SK-N-SH (cell line): ENCODE data around the gene ADTRP. TPM values are rescaled to one million over a fixed set of nuclear protein-coding genes. Genes with fewer than 3 reads are reported as not detected.
A peak's percentile ranks its signal among the peaks of the same experiment; 100 is the strongest.

Experiments used
- CTCF ChIA-PET: fragments of 300-600, 350-600 bp; formaldehyde crosslinking; extraction: SDS; loops from one replicate; lab custom pipeline; 2021; lab: Yijun Ruan, JAX
- POLR2A ChIA-PET: fragments of 350-600 bp; sonication (Branson Sonifier 250); formaldehyde crosslinking; extraction: SDS; loops from one replicate; lab custom pipeline; 2020; ENCODE audit warnings: antibody characterized with exemption, inconsistent platforms; lab: Yijun Ruan, JAX
- DNase-seq: peaks from one replicate; pipeline ENCODE4 v3.0.0; 2012
- H2AFZ ChIP-seq: fragments of 200-600 bp; sonication (generic); 2 replicates; pipeline ENCODE4 v1.8.1; 2016; ENCODE audit warnings: antibody characterized with exemption, mild to moderate bottlenecking, low read depth
- H3F3A ChIP-seq: fragments of 200-600 bp; sonication (generic); replicated peaks from 2 replicates; pipeline ENCODE3; 2016; ENCODE audit warnings: antibody characterized with exemption, mild to moderate bottlenecking; ENCODE audit not compliant: insufficient read depth
- H3K27ac ChIP-seq, 2 experiments: fragments of 200-500 bp in 1 of 2; fragments of 200-600 bp in 1 of 2; sonication (Bioruptor generic) in 1 of 2; sonication (generic), shearing (Covaris generic) in 1 of 2; 2 replicates each; pipeline versions ENCODE4 v1.5.1 to v1.6.1; 2014 to 2016; ENCODE audit warnings: low read depth in 2 of 2, inconsistent platforms in 1 of 2, low read length in 1 of 2, mild to moderate bottlenecking in 1 of 2, mixed read lengths in 1 of 2
- H3K27me3 ChIP-seq: fragments of 200-600 bp; sonication (generic), shearing (Covaris generic); 2 replicates; pipeline ENCODE4 v1.6.1; 2016; ENCODE audit warnings: mixed run types; ENCODE audit not compliant: insufficient read depth
- H3K36me3 ChIP-seq, 2 experiments: fragments of 200-500 bp in 1 of 2; fragments of 200-600 bp in 1 of 2; sonication (Bioruptor generic) in 1 of 2; sonication (generic) in 1 of 2; replicated peaks in 1 of 2; 2 replicates each; pipeline versions ENCODE3 to v1.5.1; 2014 to 2016; ENCODE audit warnings: low read length in 1 of 2, mild to moderate bottlenecking in 1 of 2; ENCODE audit not compliant: insufficient read depth in 2 of 2, control insufficient read depth in 1 of 2
- H3K4me1 ChIP-seq, 2 experiments: fragments of 200-500 bp in 1 of 2; fragments of 200-600 bp in 1 of 2; sonication (Bioruptor generic) in 1 of 2; sonication (generic), shearing (Covaris generic) in 1 of 2; 2 replicates each; pipeline versions ENCODE4 v1.5.1 to v1.6.1; 2014 to 2016; ENCODE audit warnings: low read depth in 1 of 2, low read length in 1 of 2, mixed run types in 1 of 2; ENCODE audit not compliant: insufficient read depth in 2 of 2, control insufficient read depth in 1 of 2
- H3K4me2 ChIP-seq: fragments of 200-600 bp; sonication (generic), shearing (Covaris generic); 2 replicates; pipeline ENCODE4 v1.6.1; 2017; ENCODE audit warnings: mixed run types
- H3K4me3 ChIP-seq, 2 experiments: fragments of 200-500 bp in 1 of 2; fragments of 200-600 bp in 1 of 2; sonication (Bioruptor generic) in 1 of 2; sonication (generic), shearing (Covaris generic) in 1 of 2; 2 replicates each; pipeline versions ENCODE4 v1.5.1 to v1.8.1; 2014 to 2016; ENCODE audit warnings: low read depth in 2 of 2, inconsistent platforms in 1 of 2, low read length in 1 of 2, mild to moderate bottlenecking in 1 of 2, mixed read lengths in 1 of 2, moderate library complexity in 1 of 2
- H3K79me2 ChIP-seq: fragments of 200-600 bp; sonication (generic); 2 replicates; pipeline ENCODE4 v1.8.1; 2017; ENCODE audit warnings: mild to moderate bottlenecking; ENCODE audit not compliant: insufficient read depth
- H3K9ac ChIP-seq: fragments of 200-600 bp; sonication (generic); 2 replicates; pipeline ENCODE4 v1.6.1; 2017; ENCODE audit warnings: mixed run types
- H3K9me2 ChIP-seq: fragments of 200-600 bp; sonication (generic); 2 replicates; pipeline ENCODE4 v1.6.1; 2017; ENCODE audit warnings: mixed run types
- H3K9me3 ChIP-seq: fragments of 200-600 bp; sonication (generic); 2 replicates; pipeline ENCODE4 v1.6.1; 2017; ENCODE audit warnings: mixed run types, mild to moderate bottlenecking, moderate library complexity
- H4K20me1 ChIP-seq: fragments of 200-600 bp; sonication (generic); 2 replicates; pipeline ENCODE4 v1.6.1; 2017; ENCODE audit warnings: mild to moderate bottlenecking, mixed run types; ENCODE audit not compliant: insufficient read depth
- ELF1 ChIP-seq: IDR thresholded peaks from 2 replicates; pipeline ENCODE4 v1.4.0; 2012
- EP300 ChIP-seq, 2 experiments: IDR thresholded peaks; 2 replicates each; pipeline versions ENCODE4 v1.4.0 to v1.6.1; 2012; ENCODE audit warnings: borderline replicate concordance in 1 of 2, low read depth in 1 of 2, low read length in 1 of 2
- EZH2phosphoT487 ChIP-seq: fragments of 200-600 bp; sonication (generic); IDR thresholded peaks from 2 replicates; pipeline ENCODE4 v1.6.1; 2017; ENCODE audit warnings: low read depth, mixed run types, mild to moderate bottlenecking, antibody characterized with exemption, moderate library complexity, borderline replicate concordance
- FOSL2 ChIP-seq: IDR thresholded peaks from 2 replicates; pipeline ENCODE4 v1.4.0; 2012; ENCODE audit warnings: low read depth, mild to moderate bottlenecking, moderate library complexity, borderline replicate concordance
- FOXM1 ChIP-seq: IDR thresholded peaks from 2 replicates; pipeline ENCODE4 v1.4.0; 2012; ENCODE audit warnings: low read depth, mild to moderate bottlenecking
- GABPA ChIP-seq: IDR thresholded peaks from 2 replicates; pipeline ENCODE4 v1.4.0; 2012; ENCODE audit warnings: low read depth, mild to moderate bottlenecking
- MEF2A ChIP-seq: IDR thresholded peaks from 2 replicates; pipeline ENCODE4 v1.4.0; 2012; ENCODE audit warnings: low read depth, borderline replicate concordance
- MXI1 ChIP-seq: IDR thresholded peaks from 2 replicates; pipeline ENCODE4 v1.6.1; 2012; ENCODE audit warnings: mild to moderate bottlenecking, low read depth, low read length, improper control_type of control experiment
- NFIC ChIP-seq: IDR thresholded peaks from 2 replicates; pipeline ENCODE4 v1.4.0; 2012; ENCODE audit warnings: borderline replicate concordance
- POLR2AphosphoS5 ChIP-seq: IDR thresholded peaks from 2 replicates; pipeline ENCODE4 v1.6.1; 2012; ENCODE audit warnings: low read depth, low read length
- RAD21 ChIP-seq: IDR thresholded peaks from 2 replicates; pipeline ENCODE4 v1.6.1; 2012; ENCODE audit warnings: mild to moderate bottlenecking, low read length
- RCOR1 ChIP-seq: fragments of 150-350 bp; IDR thresholded peaks from 2 replicates; pipeline ENCODE4 v1.6.1; 2017; ENCODE audit warnings: antibody characterized with exemption, low read length
- RFX5 ChIP-seq: IDR thresholded peaks from 2 replicates; pipeline ENCODE4 v1.6.1; 2012; ENCODE audit warnings: mild to moderate bottlenecking, improper control_type of control experiment, low read length
- SIN3A ChIP-seq: IDR thresholded peaks from 2 replicates; pipeline ENCODE4 v1.6.1; 2012; ENCODE audit warnings: low read depth, mild to moderate bottlenecking, low read length, moderate library complexity, borderline replicate concordance
- SMC3 ChIP-seq: IDR thresholded peaks from 2 replicates; pipeline ENCODE4 v1.6.1; 2012; ENCODE audit warnings: low read depth, low read length, improper control_type of control experiment
- TAF1 ChIP-seq: IDR thresholded peaks from 2 replicates; pipeline ENCODE4 v1.6.1; 2012; ENCODE audit warnings: low read depth, mild to moderate bottlenecking, low read length, moderate library complexity, borderline replicate concordance
- TCF12 ChIP-seq: IDR thresholded peaks from 2 replicates; pipeline ENCODE4 v1.4.0; 2012
- YY1 ChIP-seq: IDR thresholded peaks from 2 replicates; pipeline ENCODE4 v1.4.0; 2012; ENCODE audit warnings: low read depth, mild to moderate bottlenecking
- WGBS: methylation state at CpG from one replicate; pipeline ENCODE4 v1.1.6; 2017; ENCODE audit warnings: low lambda C conversion rate; 5-methylcytosine and 5-hydroxymethylcytosine counted together
- polyA plus RNA-seq, 3 experiments: library from polyadenylated mRNA; depleted of rRNA; stranded (reverse); fragments of >200 nt; gene quantifications; 2 replicates each; pipeline ENCODE4 v1.2.3, GENCODE V29; 2012
- TF ChIP-seq, protein P1 (sequence below): fragments of 150-350 bp; IDR thresholded peaks from 2 replicates; pipeline ENCODE4 v1.6.1; 2017; ENCODE audit warnings: antibody characterized with exemption, low read length, low read depth, borderline replicate concordance
- TF ChIP-seq, protein P2 (sequence below): fragments of 200-600 bp; sonication (generic); IDR thresholded peaks from 2 replicates; pipeline ENCODE4 v1.6.1; 2017; ENCODE audit warnings: antibody characterized with exemption, mild to moderate bottlenecking, moderate library complexity
- TF ChIP-seq, protein P3 (sequence below): IDR thresholded peaks from 2 replicates; pipeline ENCODE4 v1.4.0; 2012; ENCODE audit warnings: low read depth, borderline replicate concordance
- TF ChIP-seq, protein P4 (sequence below): IDR thresholded peaks from 2 replicates; pipeline ENCODE4 v1.4.0; 2012; ENCODE audit warnings: low read depth, borderline replicate concordance
- TF ChIP-seq, protein P5 (sequence below): IDR thresholded peaks from 2 replicates; pipeline ENCODE4 v1.4.0; 2012; ENCODE audit warnings: low read depth

ADTRP gene
- polyA plus RNA-seq, 1 of the 3 experiments (the other 2 are of a cell fraction), result 0.84 TPM

DNA sequence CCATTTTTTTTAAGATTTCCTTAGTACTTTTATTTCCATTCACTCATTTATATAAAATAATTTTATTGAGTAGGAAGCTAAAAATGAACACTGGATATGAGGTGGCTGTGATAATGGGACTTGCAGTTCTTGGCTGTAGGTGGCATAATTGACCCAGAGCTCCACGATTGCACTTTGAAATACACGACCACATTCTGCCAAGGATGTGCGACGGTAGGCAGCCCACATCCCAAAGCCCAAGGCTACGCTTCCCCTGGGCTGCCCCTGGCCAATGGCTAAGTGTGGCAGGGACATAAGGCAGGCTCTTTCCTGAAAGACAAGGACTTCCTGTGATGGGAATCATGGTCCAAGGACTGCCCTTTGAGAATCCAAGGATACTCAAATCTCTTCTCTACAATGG is 43.7 kb upstream of the ADTRP start:
- no peaks in the 10 kb centered on the region for H3K9me2 ChIP-seq
- no peak for DNase-seq
- no peaks in the 10 kb centered on the region for H3K79me2 ChIP-seq
- ChIA-PET CTCF (interaction anchor here (0.6 to 0.9 kb wide), 2 partner anchors 412 to 715 kb away, joined by 3 read pairs; no protein-coding TSS in a partner anchor), POLR2A (no interaction called here)
- no peaks in the 10 kb centered on the region for H3K27me3 ChIP-seq
- H3F3A ChIP-seq, result no peaks in the 10 kb centered on the region
- H3K36me3 ChIP-seq, result no peaks in the 10 kb centered on the region
- H2AFZ ChIP-seq, result no peak overlapping the region
- no peak overlapping the region for H3K4me3 ChIP-seq
- no peak overlapping the region for H3K27ac ChIP-seq
- no peak overlapping the region for H3K4me2 ChIP-seq
- H4K20me1 ChIP-seq, result no peaks in the 10 kb centered on the region
- no peaks in the 10 kb centered on the region for H3K9me3 ChIP-seq
- TF ChIP-seq FOSL2, result no peak
- no peak for TF ChIP-seq TCF12
- TF ChIP-seq POLR2AphosphoS5, result no peak
- no peak for TF ChIP-seq GABPA
- no peak for TF ChIP-seq SIN3A
- no peak for TF ChIP-seq RFX5
- TF ChIP-seq, protein P1, sequence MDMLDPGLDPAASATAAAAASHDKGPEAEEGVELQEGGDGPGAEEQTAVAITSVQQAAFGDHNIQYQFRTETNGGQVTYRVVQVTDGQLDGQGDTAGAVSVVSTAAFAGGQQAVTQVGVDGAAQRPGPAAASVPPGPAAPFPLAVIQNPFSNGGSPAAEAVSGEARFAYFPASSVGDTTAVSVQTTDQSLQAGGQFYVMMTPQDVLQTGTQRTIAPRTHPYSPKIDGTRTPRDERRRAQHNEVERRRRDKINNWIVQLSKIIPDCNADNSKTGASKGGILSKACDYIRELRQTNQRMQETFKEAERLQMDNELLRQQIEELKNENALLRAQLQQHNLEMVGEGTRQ, result no peak
- TF ChIP-seq RAD21, result peak; percentile 26; the same call in 1 of the 2 replicates
- TF ChIP-seq, protein P2, sequence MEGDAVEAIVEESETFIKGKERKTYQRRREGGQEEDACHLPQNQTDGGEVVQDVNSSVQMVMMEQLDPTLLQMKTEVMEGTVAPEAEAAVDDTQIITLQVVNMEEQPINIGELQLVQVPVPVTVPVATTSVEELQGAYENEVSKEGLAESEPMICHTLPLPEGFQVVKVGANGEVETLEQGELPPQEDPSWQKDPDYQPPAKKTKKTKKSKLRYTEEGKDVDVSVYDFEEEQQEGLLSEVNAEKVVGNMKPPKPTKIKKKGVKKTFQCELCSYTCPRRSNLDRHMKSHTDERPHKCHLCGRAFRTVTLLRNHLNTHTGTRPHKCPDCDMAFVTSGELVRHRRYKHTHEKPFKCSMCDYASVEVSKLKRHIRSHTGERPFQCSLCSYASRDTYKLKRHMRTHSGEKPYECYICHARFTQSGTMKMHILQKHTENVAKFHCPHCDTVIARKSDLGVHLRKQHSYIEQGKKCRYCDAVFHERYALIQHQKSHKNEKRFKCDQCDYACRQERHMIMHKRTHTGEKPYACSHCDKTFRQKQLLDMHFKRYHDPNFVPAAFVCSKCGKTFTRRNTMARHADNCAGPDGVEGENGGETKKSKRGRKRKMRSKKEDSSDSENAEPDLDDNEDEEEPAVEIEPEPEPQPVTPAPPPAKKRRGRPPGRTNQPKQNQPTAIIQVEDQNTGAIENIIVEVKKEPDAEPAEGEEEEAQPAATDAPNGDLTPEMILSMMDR, result 0 out of 2 replicates have a peak, but pooled peaks have one; percentile 11
- 0 out of 2 replicates have a peak, but pooled peaks have one; percentile 5 for TF ChIP-seq SMC3
- TF ChIP-seq ELF1, result no peak
- no peak for TF ChIP-seq MXI1
- TF ChIP-seq, protein P3, sequence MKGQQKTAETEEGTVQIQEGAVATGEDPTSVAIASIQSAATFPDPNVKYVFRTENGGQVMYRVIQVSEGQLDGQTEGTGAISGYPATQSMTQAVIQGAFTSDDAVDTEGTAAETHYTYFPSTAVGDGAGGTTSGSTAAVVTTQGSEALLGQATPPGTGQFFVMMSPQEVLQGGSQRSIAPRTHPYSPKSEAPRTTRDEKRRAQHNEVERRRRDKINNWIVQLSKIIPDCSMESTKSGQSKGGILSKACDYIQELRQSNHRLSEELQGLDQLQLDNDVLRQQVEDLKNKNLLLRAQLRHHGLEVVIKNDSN, result no peak
- TF ChIP-seq TAF1, result no peak
- TF ChIP-seq EZH2phosphoT487, result no peak
- TF ChIP-seq MEF2A, result no peak
- TF ChIP-seq, protein P4, sequence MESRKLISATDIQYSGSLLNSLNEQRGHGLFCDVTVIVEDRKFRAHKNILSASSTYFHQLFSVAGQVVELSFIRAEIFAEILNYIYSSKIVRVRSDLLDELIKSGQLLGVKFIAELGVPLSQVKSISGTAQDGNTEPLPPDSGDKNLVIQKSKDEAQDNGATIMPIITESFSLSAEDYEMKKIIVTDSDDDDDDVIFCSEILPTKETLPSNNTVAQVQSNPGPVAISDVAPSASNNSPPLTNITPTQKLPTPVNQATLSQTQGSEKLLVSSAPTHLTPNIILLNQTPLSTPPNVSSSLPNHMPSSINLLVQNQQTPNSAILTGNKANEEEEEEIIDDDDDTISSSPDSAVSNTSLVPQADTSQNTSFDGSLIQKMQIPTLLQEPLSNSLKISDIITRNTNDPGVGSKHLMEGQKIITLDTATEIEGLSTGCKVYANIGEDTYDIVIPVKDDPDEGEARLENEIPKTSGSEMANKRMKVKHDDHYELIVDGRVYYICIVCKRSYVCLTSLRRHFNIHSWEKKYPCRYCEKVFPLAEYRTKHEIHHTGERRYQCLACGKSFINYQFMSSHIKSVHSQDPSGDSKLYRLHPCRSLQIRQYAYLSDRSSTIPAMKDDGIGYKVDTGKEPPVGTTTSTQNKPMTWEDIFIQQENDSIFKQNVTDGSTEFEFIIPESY, result no peak
- TF ChIP-seq NFIC, result no peak
- no peak for TF ChIP-seq EP300 (IDR thresholded peaks at IDR 0.05; ENCODE audit: borderline replicate concordance in 1 of 2, low read depth in 1 of 2, low read length in 1 of 2)
- TF ChIP-seq FOXM1, result no peak
- TF ChIP-seq, protein P5, sequence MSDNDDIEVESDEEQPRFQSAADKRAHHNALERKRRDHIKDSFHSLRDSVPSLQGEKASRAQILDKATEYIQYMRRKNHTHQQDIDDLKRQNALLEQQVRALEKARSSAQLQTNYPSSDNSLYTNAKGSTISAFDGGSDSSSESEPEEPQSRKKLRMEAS, result no peak
- TF ChIP-seq RCOR1, result no peak
- TF ChIP-seq YY1, result no peak
- WGBS, result 53% methylated on average over 5 of the region's 5 CpGs
- H3K9ac ChIP-seq, result no peak overlapping the region
- H3K4me1 ChIP-seq, result no peaks in the 10 kb centered on the region
